ENCODE data around the gene ZNF101.
"Not testable (repeated sequence)": the region's sequence is repeated elsewhere in the genome, so short reads cannot be mapped to it uniquely, and the experiment has no call there.

ZNF101 gene

GRCh38 chr19:19662344-19662743 lies 6.3 kb upstream of the ZNF101 start:
- peak in 1 of 2 donors; percentile 20 for DNase-seq

- peak in 1 of 2 donors; percentile 15 for DNase-seq
These were observed 5.8 kb upstream of the ZNF101 start for GRCh38 chr19:19662871-19663255.

- peak; percentile 97 to 98 for DNase-seq
These were observed 5.2 kb upstream of the ZNF101 start, which contains the start of gene ATP13A1 for GRCh38 chr19:19663256-19664120. TSS of gene ATP13A1 (minus strand) at chr19:19663676. CDS start at chr19:19663666, 10 bp downstream.

GRCh38 chr19:19665420-19665948 lies 3.2 kb upstream of the ZNF101 start:
- not testable (repeated sequence) for DNase-seq

GRCh38 chr19:19670070-19670551 lies 1.5 kb downstream of the ZNF101 start:
- no peak for DNase-seq

- no peak for DNase-seq
These were observed 4.2 kb downstream of the ZNF101 start for GRCh38 chr19:19672816-19673215.

GRCh38 chr19:19674315-19674714 lies 5.7 kb downstream of the ZNF101 start:
- no peak for DNase-seq

- DNase-seq, result no peak
These were observed 8.9 kb downstream of the ZNF101 start for GRCh38 chr19:19677579-19677978.

- DNase-seq, result no peak
These were observed 10.8 kb downstream of the ZNF101 start for GRCh38 chr19:19679176-19680073.

GRCh38 chr19:19686119-19686518 lies 17.5 kb downstream of the ZNF101 start:
- DNase-seq, result not testable (repeated sequence)

GRCh38 chr19:19686580-19686979 lies 17.9 kb downstream of the ZNF101 start:
- DNase-seq, result no peak

GRCh38 chr19:19687090-19687489 lies 18.5 kb downstream of the ZNF101 start:
- DNase-seq, result no peak

GRCh38 chr19:19689023-19689422 lies 20.4 kb downstream of the ZNF101 start:
- DNase-seq, result not testable (repeated sequence)

- DNase-seq, result no peak
These were observed 23.0 kb downstream of the ZNF101 start for GRCh38 chr19:19691683-19692082.

- DNase-seq, result no peak
These were observed 27.7 kb downstream of the ZNF101 start for GRCh38 chr19:19696386-19696785.

- no peak for DNase-seq
These were observed 28.9 kb downstream of the ZNF101 start for GRCh38 chr19:19697589-19697988.

- not testable (repeated sequence) for DNase-seq
These were observed 31.9 kb downstream of the ZNF101 start for GRCh38 chr19:19700493-19700892.

- DNase-seq, result no peak
These were observed 36.2 kb downstream of the ZNF101 start for GRCh38 chr19:19704836-19705235.

- DNase-seq, result no peak
These were observed 41.9 kb downstream of the ZNF101 start for GRCh38 chr19:19710506-19710905.

- DNase-seq, result no peak
These were observed 42.8 kb downstream of the ZNF101 start for GRCh38 chr19:19711306-19711933.

GRCh38 chr19:19711934-19712828 lies 43.5 kb downstream of the ZNF101 start:
- no peak for DNase-seq

All from CD4-positive, alpha-beta T cell treated with Interferon alpha-2 for 1 hour (primary cell).